GM21528 (cell line): ENCODE measurements around the gene SLC28A3.

Source experiments
- ATAC-seq: cut with Tn5 transposase; IDR thresholded peaks from one replicate; pipeline ENCODE4 v1.9.1; 2021; ENCODE audit warnings: mild to moderate bottlenecking, moderate library complexity; ENCODE audit not compliant: unreplicated experiment, low FRiP score

SLC28A3 gene

DNA sequence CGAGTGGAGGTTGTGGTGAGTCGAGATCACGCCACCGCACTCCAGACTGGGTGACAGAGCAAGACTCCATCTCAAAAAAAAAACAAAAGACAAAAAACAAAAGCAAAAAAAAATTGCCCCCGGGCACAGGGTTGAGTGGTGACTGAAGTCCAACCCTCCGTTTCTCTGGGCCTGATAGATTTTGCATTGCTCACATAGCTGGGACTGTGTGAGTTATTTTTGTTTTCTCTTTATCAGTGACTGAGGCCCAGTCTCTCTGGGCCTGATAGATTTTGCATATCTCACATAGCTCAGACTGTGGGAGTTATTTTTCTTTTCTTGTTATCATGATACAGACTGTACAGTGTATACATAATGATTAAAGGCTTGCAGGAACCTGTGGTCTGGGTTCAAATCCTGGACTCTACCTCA, 2.6 kb upstream of the SLC28A3 start:
- ATAC-seq: no peak

DNA sequence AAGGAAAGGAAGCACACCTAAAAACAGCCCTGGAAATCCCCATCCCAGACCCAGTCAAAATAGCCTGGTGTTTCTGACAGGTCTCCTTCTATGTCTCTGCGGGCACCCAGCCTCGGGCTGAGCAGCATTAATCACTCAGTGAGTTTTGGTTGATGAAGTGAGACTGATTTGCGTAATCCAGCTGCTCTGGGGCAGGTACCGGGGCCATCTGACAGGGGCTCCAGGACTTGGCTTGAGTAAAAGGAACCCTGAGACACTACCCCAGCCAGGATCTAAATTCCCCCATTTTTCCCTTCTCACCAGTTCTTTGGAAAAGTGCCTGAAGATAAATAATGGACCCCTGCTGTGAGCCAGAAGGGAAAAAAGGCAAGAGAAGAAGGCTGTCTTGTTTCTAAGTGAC, 596 bp downstream of the SLC28A3 start:
- ATAC-seq: no peak

- ATAC-seq: no peak
Measured at GRCh38 chr9:84339503-84339902, 1.1 kb downstream of the SLC28A3 start.

GRCh38 chr9:84338792-84339191, 1.8 kb downstream of the SLC28A3 start:
- no peak for ATAC-seq

DNA sequence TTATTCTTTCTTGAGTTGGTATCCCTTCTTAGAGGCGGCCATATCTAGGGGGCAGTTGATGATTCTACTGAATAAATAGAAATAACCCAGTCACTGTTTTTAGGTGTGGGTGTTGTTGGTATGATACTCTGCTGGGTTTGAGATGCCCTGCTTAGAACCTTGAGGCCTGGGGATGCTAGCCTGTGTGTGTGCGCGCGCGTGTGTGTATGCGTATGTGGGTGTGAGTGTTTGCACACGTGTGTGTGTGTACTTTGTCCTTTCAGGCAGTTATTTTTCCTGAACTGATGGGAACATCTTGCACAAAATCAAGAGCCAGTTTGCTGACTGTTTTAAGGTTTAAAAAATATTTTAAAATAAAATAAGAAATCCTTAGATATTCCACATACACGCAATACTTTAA, 3.3 kb downstream of the SLC28A3 start:
- no peak for ATAC-seq

DNA sequence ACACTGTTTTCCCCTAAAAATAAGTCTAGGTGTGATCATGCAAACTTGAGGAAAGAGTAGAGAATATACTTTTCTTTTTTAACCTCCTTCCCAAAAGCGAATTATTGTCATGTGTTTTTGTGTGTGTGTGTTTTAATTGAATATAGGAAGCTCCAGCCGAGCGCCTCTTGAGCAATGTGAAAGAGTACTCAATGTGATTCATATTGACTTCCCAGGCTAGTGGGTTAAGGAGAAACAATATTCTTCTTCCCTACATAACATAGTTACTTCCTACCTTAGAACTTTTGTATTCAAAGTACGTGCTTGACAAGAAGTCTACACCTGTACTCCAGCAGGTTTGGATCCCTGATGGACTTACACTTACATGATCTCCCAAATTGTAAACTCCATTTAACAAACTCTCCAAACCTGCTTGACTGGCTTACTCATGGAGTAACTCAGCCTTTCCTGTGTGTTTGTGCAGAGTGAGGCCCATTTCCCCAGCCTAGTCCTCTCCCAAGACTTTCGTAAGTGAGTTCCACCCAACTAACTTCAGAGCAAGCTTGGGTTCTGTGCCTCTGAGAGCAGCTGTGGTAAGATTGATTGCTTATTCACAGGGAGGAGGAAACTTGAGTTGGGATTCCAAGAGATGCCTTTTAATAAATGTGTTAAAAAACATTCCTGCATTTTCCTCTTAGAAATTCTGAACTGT, 9.3 kb downstream of the SLC28A3 start:
- no peak for ATAC-seq

DNA sequence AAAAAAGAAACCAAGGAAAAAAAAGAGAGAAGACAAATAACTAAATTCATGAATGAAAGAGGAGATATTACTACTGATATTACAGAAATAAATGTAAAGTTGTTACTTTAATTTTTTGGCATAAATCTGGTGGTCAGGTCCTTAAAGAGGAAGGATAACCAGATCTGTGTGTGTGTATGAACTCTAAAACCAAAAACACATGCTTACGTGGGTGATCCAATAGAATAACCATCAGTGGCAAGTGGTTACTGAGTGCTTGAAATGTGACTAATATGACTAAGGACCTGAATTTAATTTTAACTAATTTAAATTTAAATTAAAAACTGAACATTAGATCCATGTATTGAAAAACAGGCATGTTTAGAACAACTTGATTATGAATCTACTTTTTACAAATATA, 10.3 kb downstream of the SLC28A3 start:
- no peak for ATAC-seq

GRCh38 chr9:84327184-84327583, 13.4 kb downstream of the SLC28A3 start:
- no peak for ATAC-seq

DNA sequence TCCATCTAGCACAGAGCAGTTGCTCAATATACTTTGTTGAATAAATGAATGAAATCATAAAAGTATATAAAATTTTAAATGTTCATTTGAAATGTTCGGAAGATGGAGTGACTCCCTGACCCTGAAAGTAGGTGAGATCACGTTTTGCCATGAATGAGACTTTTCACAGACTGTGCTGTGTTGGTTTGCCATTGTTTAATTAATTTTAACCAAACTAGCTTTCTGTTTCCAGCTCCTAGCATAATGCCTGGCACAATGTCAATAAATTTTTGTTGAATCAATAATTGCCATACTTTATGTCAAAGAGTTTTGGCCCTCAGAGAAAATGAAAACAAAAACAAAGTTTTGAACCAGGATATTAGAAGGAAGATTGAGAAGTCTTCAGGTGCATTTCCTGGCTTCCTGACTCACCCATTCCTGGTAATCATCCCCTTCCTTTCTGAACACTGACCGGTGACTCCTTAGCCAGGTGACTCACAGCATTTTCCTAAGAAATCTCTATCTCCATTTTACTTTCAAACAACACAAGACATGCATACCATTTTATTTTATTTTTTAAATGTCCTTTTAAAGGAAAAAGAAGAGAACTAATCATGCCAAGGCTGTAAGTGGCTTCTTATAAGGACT, 15.1 kb downstream of the SLC28A3 start:
- ATAC-seq: no peak

DNA sequence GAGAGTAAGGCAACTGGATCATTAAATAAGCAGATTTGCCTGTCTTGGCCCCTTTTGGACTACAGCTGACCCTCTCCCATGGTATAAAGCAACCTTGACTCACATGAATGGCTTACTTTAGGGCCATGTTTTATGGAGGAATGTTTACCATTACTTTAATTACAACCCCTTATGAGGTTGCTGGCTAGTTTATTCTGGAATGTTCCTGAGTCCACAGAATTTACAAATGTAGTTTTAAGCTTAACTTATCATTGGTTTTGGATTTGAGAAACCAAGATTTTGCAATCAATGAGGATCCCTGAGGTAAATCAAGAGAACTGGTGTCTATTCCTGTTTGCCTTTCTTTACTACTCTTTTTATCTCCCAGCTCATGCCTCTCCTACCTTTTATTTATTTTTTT, 15.7 kb downstream of the SLC28A3 start:
- ATAC-seq: no peak

DNA sequence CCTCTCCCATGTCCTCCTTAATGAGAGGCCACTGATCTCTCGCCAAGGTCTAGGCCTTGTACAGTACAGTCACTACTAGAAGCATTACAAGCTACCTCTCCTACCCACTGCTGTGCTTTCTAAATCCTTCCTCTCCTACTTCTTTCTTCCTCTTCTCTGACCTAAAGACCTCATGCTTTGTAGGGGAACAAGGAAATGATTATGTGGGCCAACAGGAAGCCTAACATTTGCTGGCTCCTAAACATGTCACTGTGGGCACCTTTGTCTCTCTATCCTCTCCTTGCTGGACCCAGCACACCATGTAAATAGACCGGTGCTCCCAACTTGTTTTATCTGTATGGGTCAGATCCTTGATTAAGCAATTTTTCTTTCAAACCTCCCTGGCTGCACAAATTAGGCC, 16.7 kb downstream of the SLC28A3 start:
- no peak for ATAC-seq

DNA sequence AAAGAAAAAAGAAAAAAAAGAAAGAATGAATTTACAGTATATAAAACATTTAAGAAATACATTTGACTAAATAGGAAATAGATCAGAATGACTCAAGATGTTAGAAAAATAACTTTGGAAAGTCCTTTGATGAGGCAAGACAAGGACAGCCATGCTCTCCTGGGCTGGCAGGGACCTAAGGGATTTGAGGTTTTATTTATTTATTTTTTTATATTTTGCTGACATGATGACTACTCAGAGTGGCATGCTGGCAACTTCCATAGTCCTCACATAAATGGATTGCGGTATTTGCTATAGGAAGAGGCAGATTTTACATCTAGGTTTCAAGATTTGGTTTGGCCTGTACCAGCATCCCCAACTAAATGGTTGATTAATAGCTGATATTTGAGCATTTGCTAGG, 17.7 kb downstream of the SLC28A3 start:
- no peak for ATAC-seq

DNA sequence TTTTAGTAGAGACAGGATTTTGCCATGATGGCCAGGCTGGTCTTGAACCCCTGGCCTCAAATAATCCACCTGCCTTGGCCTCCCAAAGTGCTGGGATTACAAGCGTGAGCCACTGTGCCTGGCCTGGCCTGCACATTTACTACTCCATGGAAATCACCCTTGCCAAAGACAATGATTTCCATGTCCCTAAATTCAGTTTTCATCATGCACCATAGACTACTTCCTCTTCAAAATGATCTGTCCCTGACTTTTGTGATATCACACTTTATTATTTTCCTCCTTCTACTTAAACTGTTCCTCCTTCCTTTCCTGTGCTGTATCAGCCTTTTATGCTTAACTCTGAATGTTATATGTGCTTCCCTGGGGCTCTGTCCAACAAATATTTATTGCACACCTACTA, 20.3 kb downstream of the SLC28A3 start:
- no peak for ATAC-seq

DNA sequence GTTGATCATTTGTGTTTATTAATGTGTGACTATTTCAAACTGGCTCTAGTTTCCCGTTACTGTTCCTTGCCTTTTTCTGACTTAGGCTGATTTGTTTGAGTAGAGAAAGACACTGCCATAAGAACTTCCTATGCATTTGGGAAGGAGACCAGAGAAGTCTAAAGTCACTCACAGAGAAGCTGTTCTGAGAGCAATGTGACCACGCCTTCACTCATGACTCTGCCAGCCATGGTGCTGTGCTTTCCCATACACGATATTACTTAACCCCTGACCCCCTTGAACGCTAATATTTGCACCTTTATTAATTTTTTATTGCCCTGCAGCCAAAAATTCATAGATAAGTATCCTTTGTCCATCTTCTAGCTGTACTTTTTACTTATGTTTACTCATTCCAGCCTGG, 20.9 kb downstream of the SLC28A3 start:
- ATAC-seq: no peak

DNA sequence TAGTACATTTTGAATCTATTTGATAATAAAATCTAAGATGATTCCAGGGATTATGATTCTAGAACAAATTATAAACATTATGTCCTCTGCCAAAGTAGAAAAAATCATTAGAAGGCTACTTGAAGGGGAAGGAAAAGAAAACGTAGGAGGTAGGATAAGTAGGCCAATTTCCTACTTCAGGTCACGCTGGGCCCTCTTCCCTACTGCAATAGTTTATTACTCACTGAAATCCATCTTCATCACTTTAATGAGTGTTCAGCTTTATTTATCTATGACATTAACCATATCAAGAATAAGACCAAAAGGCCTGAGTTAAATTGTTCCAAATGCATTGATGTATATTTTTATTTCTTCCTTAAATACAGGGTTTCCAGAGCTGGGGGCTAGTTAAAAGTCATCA, 21.6 kb downstream of the SLC28A3 start:
- no peak for ATAC-seq

DNA sequence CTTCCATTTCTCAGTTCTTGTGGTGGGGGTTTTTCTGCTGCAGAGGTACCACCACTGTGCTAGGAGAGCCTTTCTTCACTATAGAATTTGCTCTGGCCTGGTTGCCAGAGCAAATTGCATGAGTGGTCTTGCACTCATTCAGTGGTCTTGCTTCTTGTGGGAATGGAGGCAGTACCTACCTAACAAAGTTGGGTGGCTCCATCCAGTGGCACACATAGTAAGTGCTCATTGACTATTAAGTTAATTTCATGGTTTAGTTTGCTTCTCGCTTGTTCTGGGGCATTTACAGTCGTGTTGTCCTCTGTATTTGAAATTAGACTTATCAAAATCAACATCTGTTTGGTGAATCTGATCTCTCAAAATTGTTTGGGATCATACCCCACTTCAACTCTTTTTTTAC, 23.0 kb downstream of the SLC28A3 start:
- no peak for ATAC-seq

GRCh38 chr9:84315278-84315877, 25.2 kb downstream of the SLC28A3 start:
- no peak for ATAC-seq

GRCh38 chr9:84314306-84314705, 26.3 kb downstream of the SLC28A3 start:
- ATAC-seq: no peak

- no peak for ATAC-seq
Measured at GRCh38 chr9:84310883-84311282, 29.7 kb downstream of the SLC28A3 start.

- no peak for ATAC-seq
Measured at GRCh38 chr9:84305497-84306131, 34.9 kb downstream of the SLC28A3 start.

GRCh38 chr9:84304166-84304565, 36.4 kb downstream of the SLC28A3 start:
- ATAC-seq: no peak

- ATAC-seq: no peak
Measured at GRCh38 chr9:84303061-84303460, 37.5 kb downstream of the SLC28A3 start.
